Prostate gland (tissue), 2 donors: ENCODE data around the gene FTL. TPM values are rescaled to one million over a fixed set of nuclear protein-coding genes. Genes with fewer than 3 reads are reported as not detected.

Experiments used
- DNase-seq: peaks from one replicate; pipeline ENCODE4 v3.0.0-alpha.2; 2019; ENCODE audit warnings: low spot score
- H3K27ac ChIP-seq, 2 donors: fragments of 200-600 bp; sonication (generic); 2 replicates each; pipeline ENCODE4 v1.5.1; 2017 to 2019
- H3K27me3 ChIP-seq: fragments of 200-600 bp; sonication (generic); replicated peaks from 2 replicates; pipeline ENCODE4 v1.5.1; 2019; ENCODE audit not compliant: insufficient read depth
- H3K36me3 ChIP-seq, 2 donors: fragments of 200-600 bp; sonication (generic); 1 replicate in 1 of 2; 2 replicates in 1 of 2; pipeline versions ENCODE4 v1.5.1 to v1.8.1; 2017 to 2019
- H3K4me1 ChIP-seq: fragments of 200-600 bp; sonication (generic); replicated peaks from 2 replicates; pipeline ENCODE4 v1.5.1; 2019
- H3K4me3 ChIP-seq, 2 donors: fragments of 200-600 bp; sonication (generic); 2 replicates each; pipeline ENCODE4 v1.5.1; 2017 to 2019
- H3K9me3 ChIP-seq: fragments of 200-600 bp; sonication (generic); 2 replicates; pipeline ENCODE4 v1.5.1; 2017
- POLR2A ChIP-seq: fragments of 450-650 bp; IDR thresholded peaks from one replicate; pipeline ENCODE4 v1.6.1; 2016; ENCODE audit warnings: antibody characterized with exemption, mild to moderate bottlenecking
- POLR2AphosphoS5 ChIP-seq: sonication (generic); formaldehyde crosslinking; IDR thresholded peaks from one replicate; pipeline ENCODE4 v1.6.1; 2017; ENCODE audit warnings: antibody characterized with exemption
- whole genome bisulfite sequencing: methylation state at CpG from one replicate; pipeline ENCODE4 v1.1.5; 2018; 5-methylcytosine and 5-hydroxymethylcytosine counted together
- intact Hi-C: fragments of 100-400 bp; cut with DNase I; formaldehyde crosslinking; loops from one replicate; pipeline ENCODE4 v1.14.2; 2022
- total RNA-seq, 2 donors: library from RNA; depleted of rRNA; stranded (reverse); fragments of >200 nt; gene quantifications; one replicate each; pipeline ENCODE4 v1.1.0, GENCODE V29; 2016
- TF ChIP-seq, protein P1 (sequence below), 4 experiments: fragments of 200-600 bp in 2 of 4; fragments of 450-650 bp in 2 of 4; sonication (generic) in 2 of 4; IDR thresholded peaks; 1 replicate in 3 of 4; 2 replicates in 1 of 4; pipeline ENCODE4 v1.5.1; 2016 to 2019; ENCODE audit warnings: antibody characterized with exemption in 4 of 4, mild to moderate bottlenecking in 2 of 4, moderate library complexity in 2 of 4

The FTL gene
- total RNA-seq, 2 donors from 2014 or later: 1,764 to 2,124 TPM

DNA sequence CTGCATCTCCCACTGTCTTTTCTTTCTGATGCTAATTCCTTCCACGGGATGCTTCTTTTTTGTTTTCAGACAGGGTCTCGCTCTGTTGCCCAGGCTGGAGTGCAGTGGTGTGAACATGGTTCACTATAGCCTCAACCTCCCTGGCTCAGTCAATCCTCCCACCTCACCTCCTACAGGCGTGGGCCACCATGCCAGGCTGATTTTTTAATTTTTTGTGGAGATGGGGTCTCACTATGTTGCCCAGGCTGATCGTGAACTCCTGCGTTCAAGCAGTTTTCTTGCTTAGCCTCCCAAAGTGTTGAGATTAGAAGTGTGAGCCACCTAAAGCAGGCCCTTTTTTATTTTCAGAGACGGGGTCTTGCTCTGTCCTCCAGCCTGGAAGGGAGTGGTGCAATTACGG is 23.2 kb downstream of the FTL start:
- DNase-seq: no peak
- Histone ChIP-seq H3K9me3 (no peaks in the 10 kb centered on the region), H3K27ac (no peak overlapping the region), H3K36me3 (no peaks in the 10 kb centered on the region), H3K27me3 (no peaks in the 10 kb centered on the region), H3K4me3 (no peak overlapping the region), H3K4me1 (peaks cover 13% of the 10 kb centered on the region)
- intact Hi-C loops: no loop called here
- TF ChIP-seq POLR2A (no peak), POLR2AphosphoS5 (no peak)
- TF ChIP-seq, protein P1, sequence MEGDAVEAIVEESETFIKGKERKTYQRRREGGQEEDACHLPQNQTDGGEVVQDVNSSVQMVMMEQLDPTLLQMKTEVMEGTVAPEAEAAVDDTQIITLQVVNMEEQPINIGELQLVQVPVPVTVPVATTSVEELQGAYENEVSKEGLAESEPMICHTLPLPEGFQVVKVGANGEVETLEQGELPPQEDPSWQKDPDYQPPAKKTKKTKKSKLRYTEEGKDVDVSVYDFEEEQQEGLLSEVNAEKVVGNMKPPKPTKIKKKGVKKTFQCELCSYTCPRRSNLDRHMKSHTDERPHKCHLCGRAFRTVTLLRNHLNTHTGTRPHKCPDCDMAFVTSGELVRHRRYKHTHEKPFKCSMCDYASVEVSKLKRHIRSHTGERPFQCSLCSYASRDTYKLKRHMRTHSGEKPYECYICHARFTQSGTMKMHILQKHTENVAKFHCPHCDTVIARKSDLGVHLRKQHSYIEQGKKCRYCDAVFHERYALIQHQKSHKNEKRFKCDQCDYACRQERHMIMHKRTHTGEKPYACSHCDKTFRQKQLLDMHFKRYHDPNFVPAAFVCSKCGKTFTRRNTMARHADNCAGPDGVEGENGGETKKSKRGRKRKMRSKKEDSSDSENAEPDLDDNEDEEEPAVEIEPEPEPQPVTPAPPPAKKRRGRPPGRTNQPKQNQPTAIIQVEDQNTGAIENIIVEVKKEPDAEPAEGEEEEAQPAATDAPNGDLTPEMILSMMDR (IDR thresholded peaks at IDR 0.05): no peak
- WGBS: 93% methylated on average over 7 of the region's 7 CpGs

DNA sequence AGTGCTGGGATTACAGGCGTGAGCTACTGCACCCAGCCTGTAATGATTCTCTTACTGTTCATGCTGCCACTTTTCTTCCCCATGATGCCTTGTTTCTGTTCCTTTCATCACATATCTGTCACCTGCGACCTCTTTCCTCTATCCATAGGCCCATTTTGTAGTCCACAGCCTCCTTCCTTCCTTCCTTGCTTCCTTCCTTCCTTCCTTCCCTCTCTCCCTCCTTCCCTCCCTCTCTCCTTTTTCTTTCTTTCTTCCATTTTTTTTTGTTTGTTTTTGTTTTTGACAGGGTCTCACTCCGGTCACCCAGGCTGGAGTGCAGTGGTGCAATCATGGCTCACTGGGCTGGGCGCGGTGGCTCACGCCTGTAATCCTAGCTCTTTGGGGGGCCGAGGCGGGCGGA is 23.8 kb downstream of the FTL start:
- intact Hi-C loops: no loop called here
- no peak for DNase-seq
- Histone ChIP-seq H3K36me3 (no peaks in the 10 kb centered on the region), H3K27me3 (no peaks in the 10 kb centered on the region), H3K27ac (no peak overlapping the region), H3K4me1 (peaks cover 13% of the 10 kb centered on the region), H3K4me3 (no peak overlapping the region), H3K9me3 (no peaks in the 10 kb centered on the region)
- WGBS: 96% methylated on average over 9 of the region's 9 CpGs
- TF ChIP-seq, protein P1 (IDR thresholded peaks at IDR 0.05): no peak
- TF ChIP-seq POLR2AphosphoS5 (no peak), POLR2A (no peak)

DNA sequence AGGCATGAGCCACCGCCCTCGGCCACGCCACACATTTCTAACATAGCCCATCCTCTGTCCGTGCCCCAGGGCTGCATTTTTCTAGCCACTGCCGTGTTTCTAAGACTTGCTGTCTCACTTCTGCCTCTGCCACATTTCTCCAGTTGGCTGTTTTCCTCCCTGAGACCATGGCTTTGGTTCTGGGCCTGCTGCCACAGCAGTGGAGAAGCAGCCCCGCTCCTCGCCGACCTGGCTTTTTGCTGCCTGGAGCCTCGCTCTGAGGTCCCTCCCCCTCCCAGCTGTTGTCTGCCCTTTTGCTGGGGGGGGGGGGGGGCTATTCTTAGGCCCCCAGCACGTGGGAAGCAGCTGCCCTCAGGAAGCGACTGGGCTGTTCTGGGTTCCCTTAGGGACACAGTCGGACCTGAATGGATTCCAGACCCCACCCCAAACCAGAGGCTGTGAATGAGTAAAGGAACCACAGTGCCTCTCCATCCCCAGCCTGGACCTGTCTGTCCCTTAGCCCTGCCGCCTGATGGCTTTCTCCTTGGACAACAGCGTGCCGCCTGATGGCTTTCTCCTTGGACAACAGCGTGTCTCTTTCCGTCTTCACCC is 24.7 kb downstream of the FTL start:
- no peak overlapping the region for H3K4me3 ChIP-seq
- 80% methylated on average over 17 of the region's 17 CpGs for WGBS
- H3K27ac ChIP-seq: no peak overlapping the region
- DNase-seq: no peak
- H3K4me1 ChIP-seq: peaks cover 19% of the 10 kb centered on the region
- TF ChIP-seq POLR2A: no peak
- no peaks in the 10 kb centered on the region for H3K9me3 ChIP-seq
- H3K27me3 ChIP-seq: no peaks in the 10 kb centered on the region
- H3K36me3 ChIP-seq: no peaks in the 10 kb centered on the region
- intact Hi-C loops: no loop called here

DNA sequence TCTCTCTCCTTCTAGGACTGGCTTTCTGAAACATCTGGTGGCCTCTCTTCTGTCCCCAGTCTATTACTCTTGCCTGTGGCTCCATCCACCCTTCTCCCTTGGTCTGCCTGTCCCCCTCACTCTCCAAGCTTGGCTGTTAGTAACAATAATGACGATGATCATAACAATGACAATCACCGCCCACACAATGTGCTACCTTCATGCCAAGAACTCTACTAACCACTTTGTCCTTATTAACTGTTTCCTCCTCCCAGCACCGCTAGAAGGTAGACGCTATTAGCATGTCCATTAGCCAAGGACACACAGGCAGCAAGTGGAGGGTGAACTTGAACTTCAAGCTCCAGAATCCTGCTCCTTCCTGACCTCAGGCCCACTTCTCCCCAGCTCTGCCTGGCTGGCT is 25.3 kb downstream of the FTL start:
- TF ChIP-seq POLR2A: no peak
- TF ChIP-seq, protein P1 (IDR thresholded peaks at IDR 0.05): no peak
- TF ChIP-seq POLR2AphosphoS5: no peak
- intact Hi-C loops: no loop called here
- Histone ChIP-seq H3K36me3 (no peaks in the 10 kb centered on the region), H3K4me1 (peaks cover 19% of the 10 kb centered on the region), H3K4me3 (no peak overlapping the region), H3K9me3 (no peaks in the 10 kb centered on the region), H3K27me3 (no peaks in the 10 kb centered on the region), H3K27ac (no peak overlapping the region)
- DNase-seq: no peak
- WGBS: 40% methylated on average over 4 of the region's 4 CpGs

- H3K27me3 ChIP-seq: no peaks in the 10 kb centered on the region
- TF ChIP-seq POLR2AphosphoS5 (no peak), POLR2A (no peak)
- TF ChIP-seq, protein P1 (IDR thresholded peaks at IDR 0.05): no peak
- peak overlapping the region in 1 of 2 donors; percentile 97 for H3K27ac ChIP-seq
- intact Hi-C loops: no loop called here
- no peak for DNase-seq
- H3K9me3 ChIP-seq: no peaks in the 10 kb centered on the region
- 69% methylated on average over 22 of the region's 22 CpGs for WGBS
- H3K36me3 ChIP-seq: no peaks in the 10 kb centered on the region
- peak overlapping the region; percentile 74 to 88 for H3K4me3 ChIP-seq
- H3K4me1 ChIP-seq: peaks cover 19% of the 10 kb centered on the region
Measured at GRCh38 chr19:48991011-48991609, 26.0 kb downstream of the FTL start.
